ENCODE results near the gene DLEU7.

The DLEU7 gene

DNA sequence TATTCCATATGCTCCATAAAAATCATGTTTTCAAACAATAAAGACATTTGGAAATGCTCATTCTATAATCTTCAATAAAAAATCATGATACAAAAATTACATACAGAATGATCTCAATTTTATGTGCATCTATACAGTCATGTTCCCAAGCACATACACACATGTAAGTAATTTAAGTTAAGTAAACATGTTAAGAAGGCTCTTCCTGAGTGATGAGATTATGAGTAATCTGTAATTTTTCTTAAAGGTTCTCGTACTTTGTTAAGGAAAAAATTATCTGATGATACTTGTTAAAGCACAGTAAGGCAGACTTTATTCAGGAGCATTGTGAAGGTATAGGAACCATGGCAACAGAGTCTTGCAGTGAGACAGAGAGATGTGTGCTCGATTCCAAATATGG is 30.0 kb upstream of the DLEU7 start:
- H3K9me3 ChIP-seq (ENCODE audit: control insufficient read depth in 5 of 5, low read length in 5 of 5): no peaks in the 10 kb centered on the region
- H3K4me3 ChIP-seq (ENCODE audit: low read depth in 1 of 5, low read length in 5 of 5): no peak overlapping the region
- no peaks in the 10 kb centered on the region for H3K4me1 ChIP-seq (ENCODE audit: control insufficient read depth in 5 of 5, insufficient read depth in 5 of 5, low read length in 5 of 5)
- H3K36me3 ChIP-seq (ENCODE audit: control insufficient read depth in 5 of 5, insufficient read depth in 5 of 5, low read length in 5 of 5): no peaks in the 10 kb centered on the region
- no peaks in the 10 kb centered on the region for H3K27me3 ChIP-seq (ENCODE audit: control insufficient read depth in 5 of 5, insufficient read depth in 4 of 5, low read length in 5 of 5)
- H3K9ac ChIP-seq (ENCODE audit: low read length in 5 of 5): no peak overlapping the region
- no peak overlapping the region for H3K27ac ChIP-seq (ENCODE audit: low read depth, low read length)

DNA sequence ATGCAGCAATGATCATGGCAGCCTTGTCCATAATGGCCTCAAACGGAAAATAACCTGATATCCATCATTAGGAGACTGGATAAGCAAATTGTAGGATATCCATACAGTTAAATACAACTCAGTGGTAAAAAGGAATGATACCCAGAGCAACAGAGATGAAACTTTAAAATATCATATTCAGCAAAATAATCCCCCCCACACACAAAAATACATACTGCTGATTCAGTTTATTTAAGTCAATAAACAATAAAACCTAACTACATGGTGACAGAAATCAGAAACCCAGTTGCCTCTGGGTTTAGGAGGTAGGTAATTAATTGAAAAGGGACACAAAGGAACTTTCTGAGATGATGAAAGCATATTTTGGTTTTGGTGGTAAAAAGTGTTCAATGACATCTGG is 27.9 kb upstream of the DLEU7 start:
- no peak overlapping the region for H3K27ac ChIP-seq (ENCODE audit: low read depth, low read length)

DNA sequence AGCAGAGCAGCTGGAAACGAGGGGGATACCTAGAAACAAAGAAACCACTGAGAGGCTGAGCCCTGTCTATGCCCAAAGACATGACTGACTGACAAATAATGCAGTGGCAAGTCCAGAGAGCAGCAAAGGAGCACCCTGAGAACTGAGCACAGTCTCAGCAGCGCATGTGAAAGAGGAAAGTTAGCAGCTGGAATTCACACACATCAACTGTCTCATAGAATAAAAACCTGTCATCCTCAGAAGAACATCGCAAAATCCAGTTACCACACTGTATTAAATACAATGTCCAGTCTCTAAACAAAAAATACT is 24.1 kb upstream of the DLEU7 start:
- H3K36me3 ChIP-seq (ENCODE audit: control insufficient read depth in 5 of 5, insufficient read depth in 5 of 5, low read length in 5 of 5): no peaks in the 10 kb centered on the region
- H3K4me3 ChIP-seq (ENCODE audit: low read depth in 1 of 5, low read length in 5 of 5): no peak overlapping the region
- H3K9me3 ChIP-seq (ENCODE audit: control insufficient read depth in 5 of 5, low read length in 5 of 5): no peaks in the 10 kb centered on the region
- no peak overlapping the region for H3K27ac ChIP-seq (ENCODE audit: low read depth, low read length)
- H3K27me3 ChIP-seq (ENCODE audit: control insufficient read depth in 5 of 5, insufficient read depth in 4 of 5, low read length in 5 of 5): no peaks in the 10 kb centered on the region
- no peaks in the 10 kb centered on the region for H3K4me1 ChIP-seq (ENCODE audit: control insufficient read depth in 5 of 5, insufficient read depth in 5 of 5, low read length in 5 of 5)
- no peak overlapping the region for H3K9ac ChIP-seq (ENCODE audit: low read length in 5 of 5)

More for the DNA sequence above, 27.9 kb upstream of the DLEU7 start:
- H3K9ac ChIP-seq (ENCODE audit: low read length in 5 of 5): no peak overlapping the region
- H3K9me3 ChIP-seq (ENCODE audit: control insufficient read depth in 5 of 5, low read length in 5 of 5): no peaks in the 10 kb centered on the region
- H3K27me3 ChIP-seq (ENCODE audit: control insufficient read depth in 5 of 5, insufficient read depth in 4 of 5, low read length in 5 of 5): no peaks in the 10 kb centered on the region
- no peak overlapping the region for H3K4me3 ChIP-seq (ENCODE audit: low read depth in 1 of 5, low read length in 5 of 5)
- no peaks in the 10 kb centered on the region for H3K36me3 ChIP-seq (ENCODE audit: control insufficient read depth in 5 of 5, insufficient read depth in 5 of 5, low read length in 5 of 5)
- no peaks in the 10 kb centered on the region for H3K4me1 ChIP-seq (ENCODE audit: control insufficient read depth in 5 of 5, insufficient read depth in 5 of 5, low read length in 5 of 5)

- Histone ChIP-seq H3K4me3 (ENCODE audit: low read depth in 1 of 5, low read length in 5 of 5) (no peak overlapping the region), H3K27ac (ENCODE audit: low read depth, low read length) (no peak overlapping the region), H3K9me3 (ENCODE audit: control insufficient read depth in 5 of 5, low read length in 5 of 5) (no peaks in the 10 kb centered on the region), H3K36me3 (ENCODE audit: control insufficient read depth in 5 of 5, insufficient read depth in 5 of 5, low read length in 5 of 5) (no peaks in the 10 kb centered on the region), H3K27me3 (ENCODE audit: control insufficient read depth in 5 of 5, insufficient read depth in 4 of 5, low read length in 5 of 5) (no peaks in the 10 kb centered on the region), H3K9ac (ENCODE audit: low read length in 5 of 5) (no peak overlapping the region), H3K4me1 (ENCODE audit: control insufficient read depth in 5 of 5, insufficient read depth in 5 of 5, low read length in 5 of 5) (no peaks in the 10 kb centered on the region)
Observed at GRCh38 chr13:50866817-50867636, 23.5 kb upstream of the DLEU7 start.

- Histone ChIP-seq H3K9me3 (ENCODE audit: control insufficient read depth in 5 of 5, low read length in 5 of 5) (peaks cover 0 to 4% (median 0%) of the 10 kb centered on the region in 5 donors), H3K27me3 (ENCODE audit: control insufficient read depth in 5 of 5, insufficient read depth in 4 of 5, low read length in 5 of 5) (peaks cover 0 to 2% (median 0%) of the 10 kb centered on the region in 5 donors), H3K4me3 (ENCODE audit: low read depth in 1 of 5, low read length in 5 of 5) (no peak overlapping the region), H3K36me3 (ENCODE audit: control insufficient read depth in 5 of 5, insufficient read depth in 5 of 5, low read length in 5 of 5) (no peaks in the 10 kb centered on the region), H3K27ac (ENCODE audit: low read depth, low read length) (no peak overlapping the region), H3K9ac (ENCODE audit: low read length in 5 of 5) (no peak overlapping the region), H3K4me1 (ENCODE audit: control insufficient read depth in 5 of 5, insufficient read depth in 5 of 5, low read length in 5 of 5) (no peaks in the 10 kb centered on the region)
Observed at GRCh38 chr13:50864492-50864891, 21.0 kb upstream of the DLEU7 start.

GRCh38 chr13:50855681-50856080 is 12.2 kb upstream of the DLEU7 start:
- H3K4me3 ChIP-seq (ENCODE audit: low read depth in 1 of 5, low read length in 5 of 5): no peak overlapping the region
- H3K27ac ChIP-seq (ENCODE audit: low read depth, low read length): no peak overlapping the region
- peaks cover 0 to 19% (median 8%) of the 10 kb centered on the region in 5 donors for H3K9me3 ChIP-seq (ENCODE audit: control insufficient read depth in 5 of 5, low read length in 5 of 5)
- no peaks in the 10 kb centered on the region for H3K36me3 ChIP-seq (ENCODE audit: control insufficient read depth in 5 of 5, insufficient read depth in 5 of 5, low read length in 5 of 5)
- H3K9ac ChIP-seq (ENCODE audit: low read length in 5 of 5): no peak overlapping the region
- H3K4me1 ChIP-seq (ENCODE audit: control insufficient read depth in 5 of 5, insufficient read depth in 5 of 5, low read length in 5 of 5): no peaks in the 10 kb centered on the region
- peaks cover 0 to 2% (median 0%) of the 10 kb centered on the region in 5 donors for H3K27me3 ChIP-seq (ENCODE audit: control insufficient read depth in 5 of 5, insufficient read depth in 4 of 5, low read length in 5 of 5)

- no peak overlapping the region for H3K4me3 ChIP-seq (ENCODE audit: low read depth in 1 of 5, low read length in 5 of 5)
- H3K27me3 ChIP-seq (ENCODE audit: control insufficient read depth in 5 of 5, insufficient read depth in 4 of 5, low read length in 5 of 5): no peaks in the 10 kb centered on the region
- no peaks in the 10 kb centered on the region for H3K36me3 ChIP-seq (ENCODE audit: control insufficient read depth in 5 of 5, insufficient read depth in 5 of 5, low read length in 5 of 5)
- no peaks in the 10 kb centered on the region for H3K9me3 ChIP-seq (ENCODE audit: control insufficient read depth in 5 of 5, low read length in 5 of 5)
- no peak overlapping the region for H3K27ac ChIP-seq (ENCODE audit: low read depth, low read length)
- no peak overlapping the region for H3K9ac ChIP-seq (ENCODE audit: low read length in 5 of 5)
- no peaks in the 10 kb centered on the region for H3K4me1 ChIP-seq (ENCODE audit: control insufficient read depth in 5 of 5, insufficient read depth in 5 of 5, low read length in 5 of 5)
Observed at GRCh38 chr13:50850445-50850844, 7.0 kb upstream of the DLEU7 start.

DNA sequence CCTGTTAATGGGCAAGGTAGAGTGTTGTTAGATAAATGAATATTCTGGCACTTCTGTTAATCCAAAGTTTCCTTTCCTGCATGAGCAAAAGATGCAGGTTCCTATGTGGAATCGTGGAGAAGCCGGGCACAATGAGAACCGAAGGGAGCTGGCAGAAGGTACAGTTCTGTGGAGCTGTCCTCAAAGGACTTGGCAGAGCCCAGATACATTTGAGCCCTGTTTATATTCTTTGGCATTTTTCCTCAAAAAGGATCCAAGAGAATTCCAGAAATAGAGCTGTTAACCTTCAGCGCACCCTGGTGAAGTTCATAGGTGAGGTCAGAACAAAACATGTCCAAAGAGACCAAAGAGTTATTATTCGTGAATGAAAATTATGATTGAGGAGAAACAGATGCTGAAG is 4.0 kb upstream of the DLEU7 start:
- peaks cover 0 to 12% (median 10%) of the 10 kb centered on the region in 5 donors for H3K4me1 ChIP-seq (ENCODE audit: control insufficient read depth in 5 of 5, insufficient read depth in 5 of 5, low read length in 5 of 5)
- H3K36me3 ChIP-seq (ENCODE audit: control insufficient read depth in 5 of 5, insufficient read depth in 5 of 5, low read length in 5 of 5): no peaks in the 10 kb centered on the region
- H3K4me3 ChIP-seq (ENCODE audit: low read depth in 1 of 5, low read length in 5 of 5): no peak overlapping the region
- no peaks in the 10 kb centered on the region for H3K9me3 ChIP-seq (ENCODE audit: control insufficient read depth in 5 of 5, low read length in 5 of 5)
- no peak overlapping the region for H3K9ac ChIP-seq (ENCODE audit: low read length in 5 of 5)
- peaks cover 6 to 15% (median 11%) of the 10 kb centered on the region in 5 donors for H3K27me3 ChIP-seq (ENCODE audit: control insufficient read depth in 5 of 5, insufficient read depth in 4 of 5, low read length in 5 of 5)
- no peak overlapping the region for H3K27ac ChIP-seq (ENCODE audit: low read depth, low read length)

DNA sequence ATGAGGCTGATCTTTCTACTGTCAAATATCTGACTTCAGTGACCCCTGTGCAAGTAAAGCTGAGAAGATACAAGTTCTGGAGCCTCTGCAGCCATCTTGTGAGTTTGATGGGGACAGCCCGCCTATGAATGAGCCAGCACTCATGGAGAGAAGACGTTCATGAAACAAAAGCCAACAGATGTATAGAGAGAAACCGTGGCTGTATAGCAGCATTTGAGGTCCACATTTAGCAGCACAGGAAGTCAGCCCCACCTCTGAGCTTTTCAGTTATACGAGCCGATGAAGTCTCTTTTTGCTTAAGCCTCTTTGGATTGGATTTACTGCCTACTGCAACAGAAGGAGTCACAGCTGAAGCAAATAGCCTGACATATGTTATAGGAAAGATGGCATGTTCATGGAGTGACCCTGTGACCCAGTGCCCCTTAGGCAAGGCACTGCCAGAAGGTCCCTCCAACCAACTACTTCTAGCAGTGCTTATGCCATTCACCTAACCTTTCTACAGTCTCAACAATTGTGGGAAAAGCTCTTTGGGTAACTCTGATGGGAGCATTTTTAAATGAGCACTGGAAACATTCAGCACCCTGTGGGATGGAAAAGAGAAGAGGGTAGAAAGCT is 3.5 kb upstream of the DLEU7 start:
- H3K9me3 ChIP-seq (ENCODE audit: control insufficient read depth in 5 of 5, low read length in 5 of 5): no peaks in the 10 kb centered on the region
- peaks cover 10 to 19% (median 16%) of the 10 kb centered on the region in 5 donors for H3K27me3 ChIP-seq (ENCODE audit: control insufficient read depth in 5 of 5, insufficient read depth in 4 of 5, low read length in 5 of 5)
- no peak overlapping the region for H3K27ac ChIP-seq (ENCODE audit: low read depth, low read length)
- H3K4me1 ChIP-seq (ENCODE audit: control insufficient read depth in 5 of 5, insufficient read depth in 5 of 5, low read length in 5 of 5): peaks cover 0 to 12% (median 10%) of the 10 kb centered on the region in 5 donors
- H3K9ac ChIP-seq (ENCODE audit: low read length in 5 of 5): no peak overlapping the region
- H3K4me3 ChIP-seq (ENCODE audit: low read depth in 1 of 5, low read length in 5 of 5): no peak overlapping the region
- H3K36me3 ChIP-seq (ENCODE audit: control insufficient read depth in 5 of 5, insufficient read depth in 5 of 5, low read length in 5 of 5): no peaks in the 10 kb centered on the region

DNA sequence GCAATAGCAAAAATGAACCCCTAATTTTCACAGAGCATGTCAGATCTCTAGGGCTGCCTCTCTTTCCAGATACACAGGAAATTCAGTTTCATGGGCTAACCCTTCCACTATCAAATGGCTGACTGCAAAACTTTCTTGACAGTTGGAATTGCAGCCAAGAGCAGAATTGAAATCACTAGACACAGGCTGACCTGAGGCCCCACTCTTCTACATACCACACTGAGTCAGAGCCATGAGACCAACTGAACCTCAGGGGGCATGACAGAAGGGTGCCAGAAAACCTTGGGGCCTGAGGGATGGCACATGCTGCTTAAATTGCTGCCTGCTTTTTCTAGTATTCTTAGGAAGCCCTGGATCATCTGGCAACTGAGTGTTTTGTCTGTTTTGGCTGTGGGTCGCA is 1.7 kb upstream of the DLEU7 start:
- Histone ChIP-seq H3K9ac (ENCODE audit: low read length in 5 of 5) (no peak overlapping the region), H3K9me3 (ENCODE audit: control insufficient read depth in 5 of 5, low read length in 5 of 5) (no peaks in the 10 kb centered on the region), H3K4me1 (ENCODE audit: control insufficient read depth in 5 of 5, insufficient read depth in 5 of 5, low read length in 5 of 5) (peaks cover 0 to 12% (median 10%) of the 10 kb centered on the region in 5 donors), H3K27ac (ENCODE audit: low read depth, low read length) (no peak overlapping the region), H3K4me3 (ENCODE audit: low read depth in 1 of 5, low read length in 5 of 5) (no peak overlapping the region), H3K36me3 (ENCODE audit: control insufficient read depth in 5 of 5, insufficient read depth in 5 of 5, low read length in 5 of 5) (no peaks in the 10 kb centered on the region), H3K27me3 (ENCODE audit: control insufficient read depth in 5 of 5, insufficient read depth in 4 of 5, low read length in 5 of 5) (peaks cover 10 to 25% (median 19%) of the 10 kb centered on the region in 5 donors)
